NCI-H524 (cell line): ENCODE measurements around the gene CLCN1.
A peak's percentile ranks its signal among the peaks of the same experiment; 100 is the strongest.

Experiments used
- DNase-seq, 2 experiments: peaks; one replicate each; lab custom pipeline; 2025; lab: John Stamatoyannopoulos, UW

The CLCN1 gene

DNA sequence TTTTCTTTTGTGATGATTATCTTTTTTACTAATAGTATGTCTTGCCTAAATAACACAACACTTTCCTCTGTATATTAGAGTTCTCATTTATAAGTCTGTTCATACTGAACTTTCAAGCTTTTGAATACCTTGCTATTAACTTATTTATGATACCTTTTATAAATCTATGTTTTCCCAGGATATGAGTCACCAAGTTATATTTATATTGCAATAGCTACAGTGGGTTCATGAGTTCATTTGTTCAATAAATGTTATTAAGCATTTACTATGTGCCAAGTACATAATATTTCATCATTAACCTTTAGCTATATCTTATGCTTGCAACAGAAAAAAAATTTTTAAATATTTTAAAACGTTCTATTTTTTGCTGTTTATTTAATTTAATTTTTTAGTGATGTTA lies 18.3 kb downstream of the CLCN1 start:
- no peak for DNase-seq

DNA sequence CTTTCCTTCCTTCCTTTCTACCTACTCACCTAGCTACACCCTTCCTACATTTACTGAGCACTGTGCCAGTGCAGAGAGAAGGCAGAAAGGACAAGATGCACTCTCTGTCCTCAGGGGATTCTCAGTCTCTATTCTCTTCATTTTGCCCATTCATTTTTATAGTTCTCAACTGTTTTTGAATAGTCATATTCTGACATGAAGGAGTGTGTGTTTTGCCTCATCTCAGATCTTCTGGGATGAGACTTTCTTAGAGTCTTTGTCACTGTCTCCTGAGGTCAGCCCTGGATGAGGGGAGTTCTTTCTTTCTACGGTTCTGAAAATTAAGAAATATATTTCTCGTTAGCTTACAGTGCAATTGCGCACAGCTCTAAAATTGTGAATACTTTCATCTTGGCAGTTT lies 21.3 kb downstream of the CLCN1 start:
- DNase-seq = no peak

DNA sequence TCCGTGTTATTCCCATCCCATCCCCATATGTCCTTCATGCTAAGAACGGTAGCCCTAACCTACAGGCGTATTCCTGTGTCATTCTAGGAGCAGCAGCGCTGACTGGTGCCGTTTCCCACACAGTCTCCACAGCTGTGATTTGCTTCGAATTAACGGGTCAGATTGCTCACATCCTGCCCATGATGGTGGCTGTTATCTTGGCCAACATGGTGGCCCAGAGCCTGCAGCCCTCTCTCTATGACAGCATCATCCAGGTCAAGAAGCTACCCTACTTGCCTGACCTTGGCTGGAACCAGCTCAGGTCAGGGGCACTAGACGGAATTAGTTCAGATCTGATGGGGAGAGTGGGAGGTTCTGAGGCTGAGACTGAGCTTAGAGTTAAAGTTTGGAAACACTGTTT lies 25.9 kb downstream of the CLCN1 start:
- no peak for DNase-seq

- no peak for DNase-seq
Observed at GRCh38 chr7:143343596-143343995, 27.7 kb downstream of the CLCN1 start.

DNA sequence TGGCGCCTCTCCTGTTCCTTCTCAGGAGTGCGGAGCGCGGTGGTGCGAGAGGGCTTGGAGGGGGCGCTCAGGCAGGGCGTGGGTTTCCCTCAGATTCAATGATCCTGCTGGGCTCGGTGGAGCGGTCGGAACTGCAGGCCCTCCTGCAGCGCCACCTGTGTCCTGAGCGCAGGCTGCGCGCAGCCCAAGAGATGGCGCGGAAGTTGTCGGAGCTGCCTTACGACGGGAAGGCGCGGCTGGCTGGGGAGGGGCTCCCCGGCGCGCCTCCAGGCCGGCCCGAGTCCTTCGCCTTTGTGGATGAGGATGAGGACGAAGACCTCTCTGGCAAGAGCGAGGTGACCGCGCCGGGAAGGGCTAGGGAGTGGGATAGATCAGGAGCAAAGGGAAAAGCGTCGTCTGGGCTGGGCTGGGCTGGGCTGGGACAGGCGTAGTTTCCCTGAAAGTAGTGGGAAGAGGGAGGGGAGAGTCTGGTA lies 29.6 kb downstream of the CLCN1 start:
- peak; percentile 46 to 82 for DNase-seq

DNA sequence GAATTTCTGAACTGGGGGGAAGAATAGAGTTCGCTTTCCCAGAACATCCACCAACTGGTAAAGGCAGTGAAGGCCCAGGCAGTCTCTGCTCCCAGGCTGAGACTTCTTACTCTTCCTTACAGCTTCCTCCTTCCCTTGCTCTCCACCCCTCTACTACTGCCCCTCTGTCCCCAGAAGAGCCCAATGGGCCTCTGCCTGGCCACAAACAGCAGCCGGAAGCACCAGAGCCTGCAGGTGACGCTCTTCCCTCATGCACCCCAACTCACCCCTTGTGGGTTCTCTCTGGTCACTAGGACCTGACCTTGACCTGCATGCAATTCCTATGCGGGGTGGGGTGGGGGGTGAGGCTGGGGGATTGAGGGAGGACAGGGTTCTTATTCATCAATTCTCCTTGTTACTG lies 30.1 kb downstream of the CLCN1 start:
- no peak for DNase-seq

- DNase-seq = no peak
Observed at GRCh38 chr7:143347950-143348349, 32.0 kb downstream of the CLCN1 start.

GRCh38 chr7:143351060-143351459 lies 35.1 kb downstream of the CLCN1 start:
- no peak for DNase-seq

DNA sequence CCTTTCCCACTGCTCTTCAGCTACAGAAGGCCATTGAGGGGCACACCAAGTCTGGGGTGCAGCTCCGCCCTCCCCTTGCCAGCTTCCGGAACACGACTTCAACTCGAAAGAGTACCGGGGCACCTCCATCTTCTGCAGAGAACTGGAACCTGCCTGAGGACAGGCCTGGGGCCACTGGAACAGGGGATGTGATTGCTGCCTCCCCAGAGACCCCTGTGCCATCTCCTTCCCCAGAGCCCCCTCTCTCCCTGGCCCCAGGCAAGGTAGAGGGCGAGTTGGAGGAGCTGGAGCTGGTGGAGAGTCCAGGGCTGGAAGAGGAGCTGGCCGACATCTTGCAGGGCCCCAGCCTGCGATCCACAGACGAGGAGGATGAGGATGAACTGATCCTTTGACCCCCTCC lies 35.7 kb downstream of the CLCN1 start:
- DNase-seq = no peak

DNA sequence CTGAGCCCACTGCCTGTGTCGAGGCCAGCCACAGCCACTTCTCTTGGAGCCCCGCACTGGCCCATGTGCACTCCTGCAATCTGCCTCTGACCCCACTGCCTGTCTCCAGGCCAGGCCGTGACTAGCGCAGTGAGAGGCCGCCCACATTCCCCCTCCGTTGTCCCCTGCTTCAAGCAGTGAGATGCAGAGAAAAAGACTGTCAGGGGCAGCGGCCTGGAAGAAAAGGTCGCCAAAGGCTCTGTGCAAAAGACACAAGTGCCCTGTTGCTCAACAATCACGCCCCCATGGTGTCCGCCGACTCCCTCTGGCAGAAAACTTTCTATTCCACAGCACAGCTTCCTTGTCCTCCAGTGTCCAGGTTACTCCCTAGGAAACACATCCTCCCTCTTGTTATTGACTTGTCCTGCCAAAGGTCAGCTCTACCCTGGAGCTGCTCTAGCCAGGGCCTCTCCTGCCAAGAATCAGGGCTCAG lies 36.7 kb downstream of the CLCN1 start:
- DNase-seq = no peak

GRCh38 chr7:143354376-143354775 lies 38.5 kb downstream of the CLCN1 start:
- no peak for DNase-seq

DNA sequence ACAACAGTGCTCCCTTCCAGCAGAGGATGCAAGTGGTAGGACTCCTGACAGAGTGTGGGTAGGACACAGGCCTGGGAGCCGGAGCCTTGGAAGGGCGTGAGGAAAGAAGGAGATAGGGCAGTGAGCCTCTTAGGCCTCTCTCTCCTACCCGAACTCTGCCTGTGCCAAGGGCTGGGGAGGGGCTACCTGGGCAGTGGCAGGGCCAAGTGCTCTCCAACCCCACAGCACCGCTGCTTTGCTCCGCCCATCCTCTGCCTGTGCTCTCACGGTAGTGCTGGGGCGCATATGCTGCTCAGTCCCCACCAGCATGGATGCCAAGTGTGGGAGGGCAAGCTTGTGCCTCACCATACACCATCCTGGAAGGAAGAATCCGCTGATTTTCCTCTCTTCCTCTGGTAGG lies 39.1 kb downstream of the CLCN1 start:
- no peak for DNase-seq

GRCh38 chr7:143355450-143356385 lies 39.8 kb downstream of the CLCN1 start:
- no peak for DNase-seq

DNA sequence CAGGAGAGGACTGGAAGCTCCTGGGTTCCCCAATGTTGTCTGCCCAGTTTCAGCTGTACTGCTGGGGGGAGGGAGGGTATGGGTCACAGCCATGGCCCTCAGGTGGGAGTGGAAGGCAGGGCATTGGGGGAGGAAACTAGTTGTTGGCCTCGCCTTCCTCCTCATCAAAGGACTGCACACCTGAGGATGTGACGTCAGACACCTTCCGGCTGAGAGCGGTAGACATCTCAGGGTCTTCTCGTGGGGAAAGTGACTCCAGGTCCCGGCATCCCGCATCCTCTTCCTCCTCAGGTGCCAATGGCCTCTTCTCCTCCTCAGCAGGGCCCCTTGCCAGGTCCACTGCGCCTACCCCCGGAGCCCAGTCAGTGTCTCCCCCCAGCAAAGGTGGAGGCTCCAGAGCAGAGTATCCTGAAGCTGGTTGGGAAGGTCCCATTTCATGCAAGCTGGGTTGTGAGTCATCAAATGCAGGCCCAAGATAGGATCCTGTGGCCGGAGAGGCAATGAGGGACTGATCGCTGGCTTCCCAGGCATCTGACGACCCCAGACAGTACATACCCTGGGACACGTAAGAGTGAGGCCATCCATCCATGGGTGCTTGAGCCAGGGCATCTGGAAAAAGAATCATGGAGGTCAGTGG lies 40.6 kb downstream of the CLCN1 start:
- no peak for DNase-seq

DNA sequence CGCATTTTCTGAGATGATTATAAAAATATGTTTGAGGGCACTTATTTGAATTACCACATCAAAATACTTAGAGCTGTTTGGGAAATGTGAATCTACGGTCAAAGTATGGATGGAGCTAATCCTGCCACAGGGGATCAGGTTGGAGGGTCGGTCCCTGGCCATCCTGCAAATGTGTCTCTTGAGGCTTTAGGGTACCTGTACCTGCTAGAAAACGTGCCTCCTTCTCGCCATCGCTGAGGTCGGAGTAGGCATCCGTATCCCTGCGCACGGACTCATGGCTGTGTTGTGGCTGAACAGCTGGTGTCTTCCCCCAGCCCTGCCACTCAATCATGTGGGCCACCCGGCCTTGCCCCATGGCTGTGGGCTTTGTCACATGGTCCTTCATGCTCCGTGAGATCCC lies 42.7 kb downstream of the CLCN1 start:
- no peak for DNase-seq

DNA sequence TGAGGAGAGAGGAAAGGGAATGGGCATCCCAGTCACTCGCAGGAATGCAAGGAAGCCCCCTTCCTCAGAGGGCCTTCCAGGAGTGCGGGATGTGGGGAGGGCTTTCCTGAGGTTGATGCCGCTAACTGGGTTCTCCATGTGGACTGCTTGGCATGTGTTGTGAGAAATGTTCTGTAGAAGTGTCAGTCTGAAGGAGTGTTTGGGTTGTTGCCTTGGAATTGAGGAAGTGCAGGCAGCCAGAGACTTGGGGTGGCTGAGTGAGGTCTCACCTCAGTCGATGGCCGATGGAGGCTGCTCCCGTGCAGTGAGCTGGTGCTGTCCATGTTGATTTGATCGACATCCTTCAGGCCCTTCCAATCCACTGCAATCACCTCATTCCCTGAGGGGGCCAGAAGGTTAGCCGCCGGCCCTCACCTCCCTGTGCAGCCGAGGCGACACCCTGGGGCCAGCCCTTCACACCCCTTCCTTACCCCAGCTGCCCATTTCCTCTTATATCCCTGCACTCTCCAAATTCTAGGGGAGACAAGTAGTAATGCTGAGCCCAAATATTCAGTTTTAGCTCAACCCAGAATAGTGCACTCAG lies 44.0 kb downstream of the CLCN1 start:
- no peak for DNase-seq

GRCh38 chr7:143360788-143361551 lies 45.1 kb downstream of the CLCN1 start:
- peak in 1 of 2 experiments; percentile 15 for DNase-seq

DNA sequence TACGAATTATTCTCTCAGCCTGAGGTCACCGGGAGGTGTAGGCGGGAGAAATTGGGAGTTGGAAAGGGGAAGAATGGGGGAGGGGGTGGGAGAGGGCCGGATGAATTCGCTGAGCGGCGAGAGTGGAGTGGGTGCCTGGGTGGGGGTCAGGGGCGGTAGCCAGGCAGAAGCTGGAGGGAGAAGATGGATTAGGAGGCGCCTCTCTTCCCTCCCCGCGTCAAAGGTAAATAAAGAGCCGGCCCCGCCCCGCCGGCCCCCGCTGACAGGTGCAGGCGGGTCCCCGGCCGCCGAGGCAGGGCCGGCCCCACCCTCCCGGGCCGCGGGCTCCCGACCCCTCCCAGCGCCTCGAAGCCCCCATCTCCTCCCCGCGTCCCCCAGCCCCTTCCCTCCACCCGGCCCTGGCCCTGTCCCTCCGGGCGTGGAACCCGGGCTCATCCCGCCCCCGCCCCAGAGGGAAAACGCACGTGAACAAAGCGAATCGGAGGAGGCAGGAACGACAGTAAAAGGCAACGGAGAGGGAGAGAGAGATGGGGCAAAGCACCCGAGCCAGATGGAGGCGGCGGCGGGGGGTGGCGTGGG lies 45.7 kb downstream of the CLCN1 start:
- DNase-seq = peak in 1 of 2 experiments; percentile 47

GRCh38 chr7:143362131-143363015 lies 46.5 kb downstream of the CLCN1 start, which contains the start of gene FAM131B:
Gene FAM131B, minus strand, starts transcription at chr7:143362713. Its CDS starts 110 bp downstream, at chr7:143362603.
- peak in 1 of 2 experiments; percentile 39 for DNase-seq
